ENCODE data around the gene ROR2. TPM values are rescaled to one million over a fixed set of nuclear protein-coding genes. Genes with fewer than 3 reads are reported as not detected.

The ROR2 gene
- total RNA-seq, 1 experiment from 2014 or later: 0.68 TPM

GRCh38 chr9:91655658-91656057 is 294.4 kb downstream of the ROR2 start:
- Histone ChIP-seq H3K36me3 (ENCODE audit: control insufficient read depth, insufficient read depth, low read length) (no peaks in the 10 kb centered on the region), H3K27me3 (replicated peaks; ENCODE audit: control insufficient read depth, insufficient read depth, low read length) (no peaks in the 10 kb centered on the region), H3K9me3 (no peaks in the 10 kb centered on the region), H3K4me3 (ENCODE audit: low read depth, low read length) (no peak overlapping the region), H3K4me1 (peaks cover 13% of the 10 kb centered on the region)
- DNase-seq: no peak
- Mint-ChIP-seq H3K4me3 (ENCODE audit: unreplicated experiment) (no peak overlapping the region), H3K27me3 (ENCODE audit: insufficient read depth, unreplicated experiment) (no peaks in the 10 kb centered on the region), H3K4me1 (ENCODE audit: low read depth, unreplicated experiment) (peaks cover 19% of the 10 kb centered on the region), H3K9me3 (ENCODE audit: unreplicated experiment) (no peaks in the 10 kb centered on the region), H3K27ac (ENCODE audit: unreplicated experiment) (peak overlapping the region; percentile 60), H3K36me3 (ENCODE audit: insufficient read depth, unreplicated experiment) (peaks cover 13% of the 10 kb centered on the region)
- POLR2A ChIA-PET: no interaction called here
- no TSS peak for BruUV-seq (replicated peaks)
- CTCF ChIA-PET: interaction anchor here (0.6 kb wide), 1 partner anchor 71 kb away, joined by 3 read pairs; no protein-coding TSS in a partner anchor
- intact Hi-C loops (cut with micrococcal nuclease; ENCODE audit: unreplicated experiment): loop anchor here (10.0 kb wide), 2 partner anchors 91 to 231 kb away; partner anchors contain the start of gene NFIL3
- TF ChIP-seq CTCF (IDR thresholded peaks at IDR 0.05; ENCODE audit: insufficient read depth in 1 of 2, low read depth in 1 of 2, low read length in 1 of 2, severe bottlenecking in 1 of 2, unreplicated experiment in 1 of 2): no peak

DNA sequence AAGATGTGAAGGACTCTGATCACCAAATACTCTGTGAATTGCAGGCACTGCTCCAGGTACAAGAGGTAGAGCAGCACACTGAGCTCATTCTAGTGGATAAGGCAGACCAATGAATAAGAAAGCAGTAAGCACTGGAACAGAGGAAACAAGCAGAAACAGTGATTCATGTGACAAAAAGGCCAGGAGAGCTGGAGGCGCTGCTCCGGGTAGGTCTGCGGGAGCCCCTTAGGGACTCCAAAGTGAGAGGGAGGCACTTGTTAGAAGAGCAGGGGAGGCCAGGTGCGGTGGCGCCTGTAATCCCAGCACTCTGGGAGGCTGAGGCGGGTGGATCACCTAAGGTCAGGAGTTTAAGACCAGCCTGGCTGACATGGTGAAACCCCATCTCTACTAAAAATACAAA is 294.8 kb downstream of the ROR2 start:
- no TSS peak for BruUV-seq (replicated peaks)

GRCh38 chr9:91654527-91654926 is 295.5 kb downstream of the ROR2 start:
- H3K9me3 ChIP-seq: no peaks in the 10 kb centered on the region
- Mint-ChIP-seq H3K36me3 (ENCODE audit: insufficient read depth, unreplicated experiment) (peaks cover 13% of the 10 kb centered on the region), H3K27me3 (ENCODE audit: insufficient read depth, unreplicated experiment) (no peaks in the 10 kb centered on the region), H3K4me1 (ENCODE audit: low read depth, unreplicated experiment) (peaks cover 19% of the 10 kb centered on the region), H3K27ac (ENCODE audit: unreplicated experiment) (no peak overlapping the region), H3K4me3 (ENCODE audit: unreplicated experiment) (no peak overlapping the region), H3K9me3 (ENCODE audit: unreplicated experiment) (no peaks in the 10 kb centered on the region)
- no TSS peak for BruUV-seq (replicated peaks)
- ChIA-PET POLR2A (no interaction called here), CTCF (interaction anchor here (0.5 to 1.2 kb wide), 3 partner anchors 221 to 249 kb away, joined by 3 to 5 read pairs (median 3); no protein-coding TSS in a partner anchor)
- DNase-seq: peak; percentile 70 to 85
- H3K4me1 ChIP-seq: peaks cover 13% of the 10 kb centered on the region
- no peak overlapping the region for H3K4me3 ChIP-seq (ENCODE audit: low read depth, low read length)
- peak in 1 of 2 experiments; percentile 11 for TF ChIP-seq CTCF (IDR thresholded peaks at IDR 0.05; ENCODE audit: insufficient read depth in 1 of 2, low read depth in 1 of 2, low read length in 1 of 2, severe bottlenecking in 1 of 2, unreplicated experiment in 1 of 2)
- intact Hi-C loops (cut with micrococcal nuclease; ENCODE audit: unreplicated experiment): loop anchor here (5.0 to 10.0 kb wide), 3 partner anchors 47 to 230 kb away; partner anchors contain the start of gene NFIL3
- H3K27me3 ChIP-seq (replicated peaks; ENCODE audit: control insufficient read depth, insufficient read depth, low read length): no peaks in the 10 kb centered on the region
- H3K36me3 ChIP-seq (ENCODE audit: control insufficient read depth, insufficient read depth, low read length): no peaks in the 10 kb centered on the region

More for the DNA sequence above, 294.8 kb downstream of the ROR2 start:
- TF ChIP-seq CTCF (IDR thresholded peaks at IDR 0.05; ENCODE audit: insufficient read depth in 1 of 2, low read depth in 1 of 2, low read length in 1 of 2, severe bottlenecking in 1 of 2, unreplicated experiment in 1 of 2): no peak
- H3K27me3 ChIP-seq (replicated peaks; ENCODE audit: control insufficient read depth, insufficient read depth, low read length): no peaks in the 10 kb centered on the region
- H3K4me3 Mint-ChIP-seq (ENCODE audit: unreplicated experiment): no peak overlapping the region
- peaks cover 19% of the 10 kb centered on the region for H3K4me1 Mint-ChIP-seq (ENCODE audit: low read depth, unreplicated experiment)
- no peak overlapping the region for H3K4me3 ChIP-seq (ENCODE audit: low read depth, low read length)
- no peaks in the 10 kb centered on the region for H3K36me3 ChIP-seq (ENCODE audit: control insufficient read depth, insufficient read depth, low read length)
- H3K27ac Mint-ChIP-seq (ENCODE audit: unreplicated experiment): peak overlapping the region; percentile 60
- no peaks in the 10 kb centered on the region for H3K9me3 Mint-ChIP-seq (ENCODE audit: unreplicated experiment)
- no peak for DNase-seq
- H3K27me3 Mint-ChIP-seq (ENCODE audit: insufficient read depth, unreplicated experiment): no peaks in the 10 kb centered on the region
- H3K4me1 ChIP-seq: peaks cover 13% of the 10 kb centered on the region
- ChIA-PET POLR2A (no interaction called here), CTCF (interaction anchor here (0.6 to 1.2 kb wide), 3 partner anchors 72 to 229 kb away, joined by 3 to 5 read pairs (median 3); no protein-coding TSS in a partner anchor)
- peaks cover 13% of the 10 kb centered on the region for H3K36me3 Mint-ChIP-seq (ENCODE audit: insufficient read depth, unreplicated experiment)
- no peaks in the 10 kb centered on the region for H3K9me3 ChIP-seq
- intact Hi-C loops (cut with micrococcal nuclease; ENCODE audit: unreplicated experiment): loop anchor here (10.0 kb wide), 2 partner anchors 90 to 230 kb away; partner anchors contain the start of gene NFIL3
